Neural progenitor cell (in vitro differentiated cells): Measurements from ENCODE around the gene TPSD1. TPM values are rescaled to one million over a fixed set of nuclear protein-coding genes. Genes with fewer than 3 reads are reported as not detected.

Source experiments
- DNase-seq: peaks from one replicate; pipeline ENCODE4 v3.0.0-alpha.2; 2016; ENCODE audit warnings: low spot score
- H2AFZ ChIP-seq: fragments of 200-600 bp; sonication (generic); replicated peaks from 2 replicates; pipeline ENCODE4 v1.6.1; 2016; ENCODE audit warnings: antibody characterized with exemption
- H3F3A ChIP-seq: fragments of 200-600 bp; sonication (generic); 2 replicates; pipeline ENCODE4 v1.6.1; 2016; ENCODE audit warnings: antibody characterized with exemption, low read depth
- H3K27ac ChIP-seq: fragments of 200-600 bp; sonication (generic); 2 replicates; pipeline ENCODE4 v1.5.1; 2016; ENCODE audit warnings: mild to moderate bottlenecking
- H3K27me3 ChIP-seq: fragments of 200-600 bp; sonication (generic); 2 replicates; pipeline ENCODE4 v1.6.1; 2016; ENCODE audit warnings: mild to moderate bottlenecking, moderate library complexity
- H3K36me3 ChIP-seq: fragments of 200-600 bp; sonication (generic); 2 replicates; pipeline ENCODE4 v1.5.1; 2016
- H3K4me1 ChIP-seq: fragments of 200-600 bp; sonication (generic); 2 replicates; pipeline ENCODE4 v1.6.1; 2016; ENCODE audit warnings: mixed run types
- H3K4me2 ChIP-seq: fragments of 200-600 bp; sonication (generic); 2 replicates; pipeline ENCODE4 v1.6.1; 2016
- H3K4me3 ChIP-seq: fragments of 200-600 bp; sonication (generic); 2 replicates; pipeline ENCODE4 v1.5.1; 2016
- H3K79me2 ChIP-seq: fragments of 200-600 bp; sonication (generic); 2 replicates; pipeline ENCODE4 v1.6.1; 2016; ENCODE audit warnings: low read depth
- H3K9ac ChIP-seq: fragments of 200-600 bp; sonication (generic); 2 replicates; pipeline ENCODE4 v1.6.1; 2016
- H3K9me3 ChIP-seq: fragments of 200-600 bp; sonication (generic); 2 replicates; pipeline ENCODE4 v1.5.1; 2016; ENCODE audit warnings: low read depth
- H4K20me1 ChIP-seq: fragments of 200-600 bp; sonication (generic); 2 replicates; pipeline ENCODE4 v1.6.1; 2016; ENCODE audit warnings: low read depth
- H3K27ac Mint-ChIP-seq: 3 replicates; pipeline ENCODE4 v1.8.0; 2021; ENCODE audit warnings: mixed read lengths
- H3K27me3 Mint-ChIP-seq: 2 replicates; pipeline ENCODE4 v1.8.0; 2022; ENCODE audit warnings: low read depth, mild to moderate bottlenecking, inconsistent platforms, moderate library complexity, mixed read lengths; ENCODE audit not compliant: insufficient read depth
- H3K36me3 Mint-ChIP-seq: 3 replicates; pipeline ENCODE4 v1.8.0; 2021; ENCODE audit warnings: mixed read lengths
- H3K4me1 Mint-ChIP-seq: 3 replicates; pipeline ENCODE4 v1.8.0; 2021; ENCODE audit warnings: mixed read lengths
- H3K4me3 Mint-ChIP-seq: 3 replicates; pipeline ENCODE4 v1.8.0; 2021; ENCODE audit warnings: mild to moderate bottlenecking, moderate library complexity, mixed read lengths
- H3K9me3 Mint-ChIP-seq: 3 replicates; pipeline ENCODE4 v1.8.0; 2020; ENCODE audit warnings: mixed read lengths
- CTCF ChIP-seq: fragments of 200-600 bp; sonication (generic); IDR thresholded peaks from 2 replicates; pipeline ENCODE4 v1.5.1; 2017; ENCODE audit warnings: antibody characterized with exemption, mild to moderate bottlenecking
- EZH2 ChIP-seq: fragments of 200-600 bp; sonication (generic); IDR thresholded peaks from 2 replicates; pipeline ENCODE4 v1.6.1; 2017; ENCODE audit warnings: antibody characterized with exemption, mild to moderate bottlenecking, moderate library complexity
- EZH2phosphoT487 ChIP-seq: fragments of 200-600 bp; sonication (generic); IDR thresholded peaks from 2 replicates; pipeline ENCODE4 v1.6.1; 2017; ENCODE audit warnings: antibody characterized with exemption
- total RNA-seq: library from RNA; depleted of rRNA; stranded (reverse); fragments of >200 nt; gene quantifications from 2 replicates; pipeline ENCODE4 v1.2.3, GENCODE V29; 2015; ENCODE audit warnings: low replicate concordance

Gene TPSD1
- total RNA-seq, 1 donor from 2014 or later, result not detected

DNA sequence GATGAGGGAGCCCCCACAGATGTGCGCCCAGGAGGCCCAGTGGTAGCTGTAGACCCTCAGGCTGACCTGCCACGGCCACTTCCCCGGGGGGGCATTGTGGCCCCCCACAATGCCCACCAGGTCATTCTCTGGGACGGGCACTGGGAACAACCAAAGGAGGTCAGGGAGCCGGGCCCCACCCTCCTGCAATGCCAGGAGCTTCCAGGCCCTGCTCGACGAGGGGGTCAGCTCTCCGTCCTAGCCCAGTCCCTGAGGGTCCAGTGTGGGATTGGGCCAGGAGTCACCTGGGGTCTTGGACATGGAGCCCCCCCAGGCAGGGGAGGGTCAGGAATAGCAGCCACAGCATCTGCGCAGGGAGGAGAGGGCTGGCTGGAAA, 7.0 kb downstream of the TPSD1 start:
- H3K4me1 Mint-ChIP-seq, result peaks cover 5% of the 10 kb centered on the region
- Histone ChIP-seq H4K20me1 (no peaks in the 10 kb centered on the region), H3K9ac (no peak overlapping the region), H3K27ac (no peak overlapping the region), H3K4me2 (no peak overlapping the region), H3K9me3 (no peaks in the 10 kb centered on the region), H3K4me3 (no peak overlapping the region), H2AFZ (no peak overlapping the region), H3K4me1 (peaks cover 4% of the 10 kb centered on the region), H3K36me3 (no peaks in the 10 kb centered on the region), H3K79me2 (no peaks in the 10 kb centered on the region), H3F3A (peaks cover 10% of the 10 kb centered on the region), H3K27me3 (peaks cover 37% of the 10 kb centered on the region)
- no peak for DNase-seq
- peaks cover 6% of the 10 kb centered on the region for H3K9me3 Mint-ChIP-seq
- H3K36me3 Mint-ChIP-seq, result no peaks in the 10 kb centered on the region
- no peak overlapping the region for H3K27ac Mint-ChIP-seq
- no peak overlapping the region for H3K4me3 Mint-ChIP-seq
- H3K27me3 Mint-ChIP-seq, result peaks cover 38% of the 10 kb centered on the region
- TF ChIP-seq CTCF, result no peak
- no peak for TF ChIP-seq EZH2
- TF ChIP-seq EZH2phosphoT487, result no peak

DNA sequence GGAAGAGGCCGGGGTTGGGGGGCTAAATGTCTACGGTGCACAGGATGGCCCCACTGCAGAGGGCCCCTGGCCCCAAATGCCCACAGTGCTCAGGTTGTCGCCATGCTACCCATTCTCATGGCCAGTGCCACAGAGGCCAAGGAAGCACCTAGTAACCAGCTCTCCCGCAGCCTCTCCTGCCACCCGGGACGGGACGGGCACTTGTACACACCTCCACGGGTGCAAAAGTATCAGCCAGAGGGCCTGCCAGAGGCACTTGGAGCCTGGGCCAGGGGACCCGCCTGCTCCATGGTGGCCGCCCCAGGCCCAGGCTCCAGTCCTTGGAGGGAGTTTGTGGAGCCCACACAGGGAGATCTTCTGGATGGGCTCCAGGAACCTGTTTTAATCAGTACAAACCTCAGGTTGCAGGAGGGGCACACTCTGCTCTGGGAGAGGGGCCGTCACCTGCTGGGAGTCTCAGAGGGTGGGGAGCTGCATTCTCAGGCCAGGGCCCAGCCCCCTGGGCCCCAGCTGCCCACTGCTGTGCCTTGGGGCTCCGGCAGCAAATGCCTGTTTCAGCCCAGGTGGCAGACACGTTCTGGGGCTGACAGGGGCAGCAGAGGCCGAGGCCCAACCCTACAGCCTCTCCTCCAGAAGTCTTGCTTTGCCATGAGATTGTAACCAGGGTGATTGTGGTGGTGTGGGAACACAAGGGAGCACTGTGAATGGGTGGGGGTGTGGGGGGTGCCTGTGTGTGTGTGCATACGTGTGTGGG, 7.9 kb downstream of the TPSD1 start:
- H3K27me3 Mint-ChIP-seq, result peaks cover 37% of the 10 kb centered on the region
- Histone ChIP-seq H3K27me3 (peaks cover 36% of the 10 kb centered on the region), H3K4me3 (no peak overlapping the region), H4K20me1 (no peaks in the 10 kb centered on the region), H3F3A (peaks cover 10% of the 10 kb centered on the region), H2AFZ (no peak overlapping the region), H3K4me2 (no peak overlapping the region), H3K4me1 (peaks cover 4% of the 10 kb centered on the region), H3K9ac (no peak overlapping the region), H3K36me3 (no peaks in the 10 kb centered on the region), H3K27ac (no peak overlapping the region), H3K9me3 (no peaks in the 10 kb centered on the region), H3K79me2 (no peaks in the 10 kb centered on the region)
- no peak for DNase-seq
- H3K9me3 Mint-ChIP-seq, result peaks cover 6% of the 10 kb centered on the region
- peak overlapping the region; percentile 38 for H3K27ac Mint-ChIP-seq
- peak overlapping the region; percentile 39 for H3K4me3 Mint-ChIP-seq
- H3K4me1 Mint-ChIP-seq, result peaks cover 4% of the 10 kb centered on the region
- TF ChIP-seq CTCF (no peak), EZH2 (no peak), EZH2phosphoT487 (no peak)
- H3K36me3 Mint-ChIP-seq, result no peaks in the 10 kb centered on the region

DNA sequence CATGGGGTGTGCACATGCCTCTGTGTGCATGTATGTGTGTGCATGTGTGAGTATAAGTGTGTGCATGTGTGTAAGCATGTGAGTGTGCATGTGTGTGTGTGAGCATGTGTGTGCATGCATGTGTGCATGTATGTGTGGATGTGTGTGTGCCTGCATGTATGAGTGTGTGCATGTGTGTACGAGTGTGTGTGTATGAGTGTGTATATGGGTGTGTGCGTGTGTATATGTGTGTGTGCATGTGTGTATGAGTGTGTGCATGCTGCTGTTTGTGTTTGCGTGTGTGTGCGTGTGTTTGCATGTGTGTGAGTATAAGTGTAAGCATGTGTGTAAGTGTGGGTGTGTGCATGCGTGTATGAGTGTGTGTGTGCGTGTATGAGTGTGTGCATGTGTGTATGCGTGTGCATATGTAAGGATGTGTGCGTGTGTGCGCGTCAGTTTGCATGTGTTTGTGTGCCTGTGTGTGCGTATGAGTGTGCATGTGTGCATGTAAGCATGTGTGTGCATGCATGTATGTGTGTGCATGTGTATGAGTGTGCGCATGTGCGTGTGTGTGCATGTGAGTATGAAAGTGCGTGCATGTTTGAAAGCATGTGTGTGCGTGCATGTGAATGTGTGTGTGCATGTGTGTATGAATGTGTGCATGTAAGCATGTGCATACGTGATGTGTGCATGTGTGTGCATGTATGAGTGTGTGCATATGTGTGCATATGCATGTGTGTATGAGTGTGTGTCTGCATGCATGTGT, 8.6 kb downstream of the TPSD1 start:
- Histone ChIP-seq H3F3A (peaks cover 10% of the 10 kb centered on the region), H3K36me3 (no peaks in the 10 kb centered on the region), H3K27me3 (peaks cover 29% of the 10 kb centered on the region), H3K9ac (no peak overlapping the region), H4K20me1 (no peaks in the 10 kb centered on the region), H3K27ac (no peak overlapping the region), H2AFZ (no peak overlapping the region), H3K4me3 (no peak overlapping the region), H3K79me2 (no peaks in the 10 kb centered on the region), H3K4me1 (no peaks in the 10 kb centered on the region), H3K9me3 (no peaks in the 10 kb centered on the region), H3K4me2 (no peak overlapping the region)
- peak overlapping the region; percentile 39 for H3K4me3 Mint-ChIP-seq
- H3K4me1 Mint-ChIP-seq, result peaks cover 2% of the 10 kb centered on the region
- peaks cover 32% of the 10 kb centered on the region for H3K27me3 Mint-ChIP-seq
- DNase-seq, result no peak
- TF ChIP-seq EZH2phosphoT487, result no peak
- TF ChIP-seq EZH2, result no peak
- TF ChIP-seq CTCF, result no peak
- H3K36me3 Mint-ChIP-seq, result no peaks in the 10 kb centered on the region
- peaks cover 6% of the 10 kb centered on the region for H3K9me3 Mint-ChIP-seq
- peak overlapping the region; percentile 38 for H3K27ac Mint-ChIP-seq
